GM18858 (cell line): ENCODE data around the gene SYNGAP1.

Experiments used
- ATAC-seq: cut with Tn5 transposase; IDR thresholded peaks from one replicate; pipeline ENCODE4 v1.9.1; 2021; ENCODE audit not compliant: unreplicated experiment

Gene SYNGAP1

GRCh38 chr6:33434961-33435360 is 15.1 kb downstream of the SYNGAP1 start:
- no peak for ATAC-seq

DNA sequence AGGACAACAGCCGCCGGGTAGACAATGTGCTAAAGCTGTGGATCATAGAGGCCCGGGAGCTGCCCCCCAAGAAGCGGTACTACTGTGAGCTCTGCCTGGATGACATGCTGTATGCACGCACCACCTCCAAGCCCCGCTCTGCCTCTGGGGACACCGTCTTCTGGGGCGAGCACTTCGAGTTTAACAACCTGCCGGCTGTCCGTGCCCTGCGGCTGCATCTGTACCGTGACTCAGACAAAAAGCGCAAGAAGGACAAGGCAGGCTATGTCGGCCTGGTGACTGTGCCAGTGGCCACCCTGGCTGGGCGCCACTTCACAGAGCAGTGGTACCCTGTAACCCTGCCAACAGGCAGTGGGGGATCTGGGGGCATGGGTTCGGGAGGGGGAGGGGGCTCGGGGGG is 17.8 kb downstream of the SYNGAP1 start:
- ATAC-seq = no peak

- no peak for ATAC-seq
Observed at GRCh38 chr6:33438978-33439594, 19.2 kb downstream of the SYNGAP1 start.

DNA sequence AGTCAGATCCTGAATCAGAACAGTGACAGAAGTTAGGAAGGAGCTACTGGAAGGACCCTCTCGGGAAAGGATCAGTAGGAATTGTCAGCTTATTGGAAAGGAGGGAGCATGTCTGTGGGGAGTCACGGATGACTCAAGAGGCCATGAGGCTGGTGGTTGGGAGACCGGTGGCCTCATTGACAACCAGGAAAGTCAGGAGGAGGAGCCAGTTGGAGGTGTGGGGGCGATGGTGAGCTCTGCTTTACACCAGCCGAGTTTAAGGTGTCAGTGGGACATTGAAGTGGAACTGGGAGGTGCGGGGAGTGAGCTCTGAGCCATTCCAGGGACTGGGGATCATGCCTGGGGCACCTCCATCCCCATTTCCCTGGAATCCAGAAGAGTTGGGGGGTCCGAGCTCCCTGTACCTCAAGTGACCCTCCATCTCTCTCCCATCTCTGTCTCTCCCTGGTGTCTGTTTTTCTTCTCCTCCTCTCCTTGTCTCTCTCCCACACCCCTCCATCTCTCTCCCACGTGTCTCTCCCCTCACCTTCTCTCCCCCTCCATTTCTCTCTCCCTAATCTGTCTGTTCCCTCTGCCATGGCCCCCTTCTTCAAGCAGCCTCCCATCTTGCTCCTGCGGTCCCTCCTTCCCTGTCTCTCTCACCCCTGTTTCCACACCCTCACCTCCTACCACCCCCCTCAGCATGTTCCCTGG is 20.2 kb downstream of the SYNGAP1 start:
- no peak for ATAC-seq

DNA sequence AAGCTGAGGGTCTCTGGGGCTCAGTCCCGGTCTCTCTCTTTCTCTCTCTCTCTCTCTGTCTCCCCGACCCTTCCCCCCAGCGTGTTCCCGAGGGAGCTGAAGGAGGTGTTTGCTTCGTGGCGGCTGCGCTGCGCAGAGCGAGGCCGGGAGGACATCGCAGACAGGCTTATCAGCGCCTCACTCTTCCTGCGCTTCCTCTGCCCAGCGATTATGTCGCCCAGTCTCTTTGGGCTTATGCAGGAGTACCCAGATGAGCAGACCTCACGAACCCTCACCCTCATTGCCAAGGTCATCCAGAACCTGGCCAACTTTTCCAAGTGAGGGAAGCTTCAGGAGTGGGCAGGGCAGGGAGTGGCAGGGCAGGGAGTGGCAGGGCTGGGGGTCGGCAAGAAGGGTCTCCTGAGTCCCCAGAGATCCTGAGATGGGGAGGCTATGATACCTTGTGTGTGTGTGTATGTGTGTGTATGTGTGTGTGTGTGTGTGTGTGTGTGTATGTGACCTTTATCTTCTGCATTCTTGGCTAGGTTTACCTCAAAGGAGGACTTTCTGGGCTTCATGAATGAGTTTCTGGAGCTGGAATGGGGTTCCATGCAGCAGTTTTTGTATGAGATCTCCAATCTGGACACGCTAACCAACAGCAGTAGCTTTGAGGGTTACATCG is 20.9 kb downstream of the SYNGAP1 start:
- ATAC-seq = no peak

DNA sequence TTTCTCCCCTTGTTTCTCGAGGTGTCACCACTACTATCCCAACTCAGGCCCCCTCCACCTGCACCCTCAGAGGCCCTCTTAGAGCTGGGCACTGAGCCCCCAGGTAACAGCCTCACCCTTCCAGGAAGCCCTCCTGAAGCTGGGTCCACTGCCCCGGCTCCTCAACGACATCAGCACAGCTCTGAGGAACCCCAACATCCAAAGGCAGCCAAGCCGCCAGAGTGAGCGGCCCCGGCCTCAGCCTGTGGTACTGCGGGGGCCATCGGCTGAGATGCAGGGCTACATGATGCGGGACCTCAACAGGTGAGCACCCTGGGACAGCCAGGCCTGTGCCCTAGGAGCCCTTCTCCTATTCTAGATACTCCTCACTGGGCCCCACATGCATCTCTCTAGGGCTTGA is 21.6 kb downstream of the SYNGAP1 start:
- ATAC-seq = no peak

DNA sequence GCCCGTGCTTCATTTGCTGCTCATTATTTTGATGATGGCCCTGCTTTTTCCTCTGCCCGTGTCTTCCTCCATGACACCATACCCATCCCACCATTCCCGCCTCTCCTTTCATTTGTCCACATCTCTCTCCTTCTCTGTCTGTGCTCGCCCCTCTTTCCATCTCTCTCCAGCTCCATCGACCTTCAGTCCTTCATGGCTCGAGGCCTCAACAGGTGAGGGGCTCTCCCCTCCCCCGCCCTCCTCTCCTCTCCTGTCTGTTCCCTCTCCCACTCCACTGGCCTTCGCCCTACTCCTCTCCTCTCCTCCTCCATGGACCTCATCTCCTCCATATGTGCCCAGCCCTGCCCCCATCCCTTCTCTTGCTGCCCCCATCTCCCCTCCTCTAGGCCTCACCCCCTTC is 22.4 kb downstream of the SYNGAP1 start:
- no peak for ATAC-seq

- ATAC-seq = no peak
Observed at GRCh38 chr6:33443025-33443424, 23.2 kb downstream of the SYNGAP1 start.

- ATAC-seq = no peak
Observed at GRCh38 chr6:33443619-33444504, 24.0 kb downstream of the SYNGAP1 start.

DNA sequence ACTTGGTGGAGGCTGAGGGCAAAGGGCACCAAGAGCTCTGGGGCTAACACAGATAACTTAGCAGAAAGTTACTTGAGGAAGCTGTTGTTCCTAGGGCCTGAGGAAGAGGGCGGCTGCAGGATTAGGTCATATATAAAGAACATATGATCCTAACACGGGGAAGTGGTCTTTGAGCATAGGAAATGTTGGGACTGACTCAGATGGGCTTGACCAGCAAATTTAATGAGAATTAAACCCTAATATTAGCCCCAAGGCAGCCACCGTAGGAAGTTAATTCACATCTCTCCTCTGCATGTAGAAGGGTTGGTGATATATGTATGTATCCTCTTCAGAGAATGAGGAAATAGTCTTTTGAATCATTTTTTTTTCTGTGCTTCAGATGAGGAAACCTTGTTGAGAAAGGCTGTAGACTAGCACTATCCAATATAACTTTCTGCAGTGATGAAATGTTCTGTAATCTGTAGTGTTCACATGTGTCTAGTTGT is 25.3 kb downstream of the SYNGAP1 start:
- ATAC-seq = no peak

GRCh38 chr6:33446356-33446755 is 26.5 kb downstream of the SYNGAP1 start:
- no peak for ATAC-seq

GRCh38 chr6:33450434-33450833 is 30.6 kb downstream of the SYNGAP1 start:
- no peak for ATAC-seq

- ATAC-seq = no peak
Observed at GRCh38 chr6:33451606-33452005, 31.7 kb downstream of the SYNGAP1 start.

DNA sequence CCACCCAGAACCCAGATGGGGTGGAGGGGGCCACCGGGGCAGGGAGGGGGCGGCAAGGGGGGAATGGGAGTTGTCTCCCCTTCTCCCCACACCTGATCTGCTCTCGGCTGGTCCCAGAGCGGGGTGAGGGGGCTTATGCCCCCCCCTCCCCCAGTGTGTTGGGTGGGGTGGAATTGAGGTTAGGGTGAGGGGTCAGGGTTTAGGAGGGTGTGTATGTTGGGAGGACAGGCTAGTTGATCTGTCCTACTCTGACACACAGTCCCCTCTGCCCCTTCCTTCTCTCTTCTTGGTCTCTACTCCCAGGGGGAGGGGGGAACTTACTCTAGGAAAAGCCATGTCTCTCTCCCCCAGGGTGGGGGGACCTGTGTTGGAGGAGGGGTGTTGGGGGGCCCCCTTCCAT is 32.6 kb downstream of the SYNGAP1 start:
- no peak for ATAC-seq

DNA sequence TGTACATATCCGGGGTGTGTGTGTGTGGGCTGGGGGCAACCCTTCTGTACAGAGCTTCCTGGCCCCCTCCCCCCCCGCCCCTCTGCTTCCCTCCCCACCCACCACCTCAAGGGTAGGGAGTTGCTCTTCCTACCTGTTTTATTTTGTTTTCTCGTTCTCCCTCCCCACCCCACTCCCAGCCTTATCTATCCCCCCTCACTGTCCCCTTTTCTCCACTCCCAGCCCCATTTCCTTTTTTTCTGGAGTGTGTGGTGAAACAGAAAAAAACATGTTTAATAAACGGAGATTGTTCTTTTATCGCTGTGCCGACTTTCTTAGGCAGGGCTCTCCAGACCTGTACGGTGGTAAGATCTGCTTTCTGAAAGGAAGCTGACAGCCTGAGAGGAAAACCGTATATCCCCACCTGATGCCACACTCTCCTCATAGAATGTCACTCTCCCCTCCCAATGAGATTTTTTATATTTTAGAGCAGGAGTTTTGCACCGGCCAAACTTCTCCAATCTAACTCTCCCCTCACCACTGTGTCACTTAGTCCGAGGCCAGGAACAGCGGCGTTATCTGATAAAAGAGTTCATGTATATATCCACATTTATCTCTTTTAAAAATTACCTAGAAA is 33.6 kb downstream of the SYNGAP1 start:
- ATAC-seq = no peak

DNA sequence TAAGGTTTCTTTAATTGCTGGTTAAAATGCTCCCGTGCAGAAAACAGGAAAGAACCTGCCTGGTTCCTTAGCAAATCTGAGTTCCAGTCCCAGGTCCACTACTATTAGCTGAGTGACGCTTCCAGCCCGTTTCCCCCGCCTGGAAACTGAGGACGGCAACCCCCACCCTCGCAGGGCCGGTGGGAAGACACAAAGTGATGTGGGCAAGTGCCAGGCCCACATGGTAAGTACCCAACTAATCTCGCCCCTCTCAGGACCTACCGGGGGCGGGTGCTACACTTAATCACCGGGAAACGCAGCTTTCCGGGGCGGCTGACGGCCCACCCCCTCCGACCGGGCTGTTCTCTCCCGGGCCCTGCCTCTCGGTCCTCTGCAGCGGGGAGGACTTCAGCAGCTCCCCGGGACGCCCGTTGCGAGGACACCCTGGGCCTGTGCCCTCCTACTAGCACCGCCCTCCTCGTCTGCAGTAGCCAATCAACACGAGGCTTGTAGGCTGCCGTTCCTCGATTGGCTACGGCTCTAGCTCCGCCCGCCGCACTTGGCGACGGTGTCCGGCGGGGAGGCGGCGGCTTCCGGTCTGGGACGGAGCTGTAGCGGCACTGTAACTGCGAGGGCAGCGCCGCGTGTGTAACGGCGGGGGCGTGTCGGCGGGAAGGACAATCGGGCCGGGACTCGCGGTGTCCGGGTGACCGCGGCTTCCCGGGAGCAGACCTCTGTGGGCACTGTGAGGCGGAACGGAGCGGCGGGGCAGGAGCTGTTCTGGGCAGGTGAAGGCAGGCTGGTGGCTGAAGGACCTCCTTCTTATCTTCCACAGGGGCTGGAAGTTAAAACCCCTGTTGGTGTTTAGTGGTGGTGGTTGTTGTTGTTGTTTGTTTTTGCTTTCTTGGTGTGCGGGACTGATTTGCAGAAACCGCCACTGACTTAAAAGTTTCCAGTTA is 34.4 kb downstream of the SYNGAP1 start, which contains the start of gene ZBTB9:
Gene ZBTB9 (plus strand): TSS at position 568 of the 938 bp plus-strand sequence. CDS start 525 bp downstream, outside the sequence.
- ATAC-seq = peak; percentile 96

- ATAC-seq = no peak
Observed at GRCh38 chr6:33455051-33455450, 35.2 kb downstream of the SYNGAP1 start.

DNA sequence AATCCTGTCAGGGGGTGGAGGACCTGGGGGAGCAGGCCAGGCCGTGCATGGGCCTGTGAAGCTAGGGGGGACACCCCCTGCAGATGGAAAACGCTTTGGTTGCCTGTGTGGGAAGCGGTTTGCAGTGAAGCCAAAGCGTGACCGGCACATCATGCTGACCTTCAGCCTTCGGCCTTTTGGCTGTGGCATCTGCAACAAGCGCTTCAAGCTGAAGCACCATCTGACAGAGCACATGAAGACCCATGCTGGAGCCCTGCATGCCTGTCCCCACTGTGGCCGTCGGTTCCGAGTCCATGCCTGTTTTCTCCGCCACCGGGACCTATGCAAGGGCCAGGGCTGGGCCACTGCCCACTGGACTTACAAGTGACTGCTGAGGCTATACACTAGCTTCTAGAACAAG is 36.3 kb downstream of the SYNGAP1 start:
- ATAC-seq = no peak

GRCh38 chr6:33458676-33459075 is 38.8 kb downstream of the SYNGAP1 start:
- ATAC-seq = no peak

- no peak for ATAC-seq
Observed at GRCh38 chr6:33459226-33459625, 39.4 kb downstream of the SYNGAP1 start.
